ENCODE data around the gene NYAP2.

NYAP2 gene

DNA sequence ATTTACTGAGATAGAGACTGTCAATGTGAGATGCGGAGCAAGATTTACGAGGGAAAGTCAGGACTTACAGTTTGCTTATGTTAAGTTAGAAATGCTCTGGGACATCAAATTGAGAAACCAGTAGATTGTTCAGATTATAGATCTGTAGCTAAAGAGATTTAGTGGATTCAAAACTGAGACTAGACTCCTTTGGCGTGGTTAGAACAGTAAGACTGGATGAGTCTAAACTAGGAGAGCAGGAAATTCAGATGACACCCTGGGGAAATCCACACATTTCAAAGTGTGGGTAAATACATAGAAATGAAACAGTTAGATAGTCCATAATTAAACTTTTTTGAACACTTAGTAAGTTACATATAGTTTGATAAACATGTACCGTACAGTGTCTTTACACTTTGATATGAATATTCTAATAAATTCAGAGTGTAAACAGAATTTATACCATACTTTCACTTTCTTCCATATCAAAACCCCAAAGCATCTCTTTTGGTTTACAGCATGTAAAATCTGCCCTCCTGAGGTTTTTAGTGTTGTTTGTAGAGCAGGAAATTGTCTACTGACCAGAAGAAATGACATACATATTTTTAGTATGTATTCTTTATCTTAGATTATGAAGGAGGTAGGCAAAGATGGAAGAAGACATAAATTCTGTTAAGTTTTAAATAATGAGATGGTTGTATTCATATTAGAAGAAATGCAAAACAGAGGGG is 231.5 kb downstream of the NYAP2 start:
- no peak for DNase-seq (ENCODE audit: low spot score)

DNA sequence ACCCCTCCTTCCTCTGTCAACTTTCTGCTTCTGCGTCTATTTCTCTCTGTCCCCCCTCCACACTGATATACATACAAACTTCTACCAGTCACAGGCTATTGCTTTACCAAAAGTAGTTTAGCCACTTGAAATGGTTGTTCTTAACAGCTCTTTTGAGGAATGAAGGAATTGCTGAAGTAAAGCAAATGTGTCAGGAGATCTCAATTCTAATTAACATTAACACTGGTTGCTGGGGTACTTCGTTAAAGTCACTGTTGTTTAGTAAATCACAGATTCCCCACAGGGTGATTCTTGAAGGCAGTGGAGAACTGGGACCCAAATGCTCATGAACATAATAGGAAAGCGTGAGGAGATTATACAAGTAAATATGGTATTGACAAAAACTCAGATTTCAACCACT is 232.8 kb downstream of the NYAP2 start:
- DNase-seq (ENCODE audit: low spot score) = no peak

DNA sequence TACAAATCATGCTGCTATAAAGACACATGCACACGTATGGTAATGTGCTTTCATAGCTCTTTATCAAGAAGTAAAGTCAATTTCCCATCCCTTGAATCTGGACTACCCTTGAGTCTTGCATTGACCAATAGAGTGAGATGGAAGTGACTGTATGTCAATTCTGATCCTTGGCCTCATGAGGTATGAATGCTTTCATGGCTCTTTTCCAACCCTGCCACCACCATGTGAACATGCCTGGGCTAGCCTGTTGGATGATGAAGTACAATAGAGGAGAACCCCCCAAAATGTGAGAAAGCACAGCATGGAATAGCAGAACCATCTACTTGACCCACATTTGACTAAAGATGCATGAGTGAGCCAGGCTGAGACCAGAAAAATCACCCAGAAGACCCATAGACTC is 237.0 kb downstream of the NYAP2 start:
- DNase-seq (ENCODE audit: low spot score) = no peak

DNA sequence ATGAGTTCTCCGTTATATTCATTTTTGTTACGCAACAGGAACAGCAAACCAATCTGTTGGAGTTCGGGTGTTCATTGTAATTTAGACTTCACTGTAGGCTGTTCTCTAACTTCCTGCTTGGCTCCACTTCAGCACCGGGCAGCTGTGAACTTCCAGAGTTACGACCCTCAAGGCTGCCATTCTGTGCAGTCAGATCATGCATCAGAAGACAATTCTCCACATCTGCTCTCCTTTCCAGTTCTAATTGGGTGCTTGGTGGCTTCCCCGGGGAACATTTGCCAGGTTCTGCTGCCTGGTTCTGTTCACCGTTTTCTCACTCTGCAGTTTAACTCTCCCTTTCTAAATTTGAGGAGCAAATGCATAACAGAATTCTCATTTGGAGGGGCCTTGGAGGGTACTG is 237.7 kb downstream of the NYAP2 start:
- DNase-seq (ENCODE audit: low spot score) = no peak

DNA sequence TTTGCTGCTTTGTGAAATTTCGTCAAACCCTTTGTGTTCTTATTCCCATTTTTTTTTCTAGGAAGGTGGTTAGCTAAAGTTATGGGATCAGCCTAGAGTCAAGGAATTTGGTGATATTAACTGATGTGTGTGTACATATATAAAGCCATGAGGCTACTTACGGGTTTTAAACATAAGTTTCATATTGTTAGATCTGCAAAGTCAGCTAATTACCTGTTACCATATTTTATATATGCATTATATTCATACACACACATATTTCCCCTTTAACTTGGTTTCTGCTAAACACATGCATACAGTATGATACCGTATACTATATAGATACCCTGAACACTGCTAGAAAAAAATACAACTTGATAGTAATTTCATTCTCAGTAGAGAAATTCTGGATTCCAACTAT is 241.0 kb downstream of the NYAP2 start:
- DNase-seq (ENCODE audit: low spot score) = no peak

DNA sequence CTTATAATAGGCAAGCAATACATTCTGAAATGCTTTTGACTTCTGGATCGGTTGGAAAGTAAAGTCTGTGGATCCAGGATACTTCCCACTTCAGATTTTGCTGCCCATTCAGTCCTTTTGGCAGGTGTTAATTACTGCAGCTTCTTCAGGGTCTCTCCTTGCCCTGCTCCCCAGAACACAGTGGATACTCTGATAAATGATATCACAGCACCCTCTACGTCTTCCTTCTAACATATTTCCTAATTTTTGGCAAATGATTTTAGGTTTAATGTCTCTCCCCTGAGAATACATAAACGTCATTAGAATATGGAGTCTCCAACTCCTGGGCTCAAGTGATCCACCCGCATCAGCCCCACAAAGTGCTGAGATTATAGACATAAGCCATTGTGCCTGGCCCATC is 249.8 kb downstream of the NYAP2 start:
- DNase-seq (ENCODE audit: low spot score) = no peak

DNA sequence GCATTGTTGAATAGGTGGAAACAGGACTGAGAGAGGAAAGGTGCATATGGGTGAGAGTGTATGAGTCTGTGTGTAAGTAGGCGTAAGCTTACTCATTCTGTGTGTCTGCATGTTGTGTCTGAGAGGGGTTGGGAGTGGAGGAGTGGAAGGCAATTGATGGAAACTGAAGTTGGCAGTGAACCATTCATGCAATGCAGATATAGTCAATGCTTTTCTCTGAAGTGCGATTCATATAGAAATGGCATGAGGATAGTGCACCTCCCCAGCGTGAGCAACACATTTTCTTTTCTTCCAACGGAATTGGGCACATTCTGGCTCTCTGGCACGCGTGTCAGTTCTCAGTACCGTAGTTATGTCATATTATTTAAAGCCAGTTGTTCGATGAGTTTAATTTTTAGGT is 250.5 kb downstream of the NYAP2 start:
- DNase-seq (ENCODE audit: low spot score) = no peak

DNA sequence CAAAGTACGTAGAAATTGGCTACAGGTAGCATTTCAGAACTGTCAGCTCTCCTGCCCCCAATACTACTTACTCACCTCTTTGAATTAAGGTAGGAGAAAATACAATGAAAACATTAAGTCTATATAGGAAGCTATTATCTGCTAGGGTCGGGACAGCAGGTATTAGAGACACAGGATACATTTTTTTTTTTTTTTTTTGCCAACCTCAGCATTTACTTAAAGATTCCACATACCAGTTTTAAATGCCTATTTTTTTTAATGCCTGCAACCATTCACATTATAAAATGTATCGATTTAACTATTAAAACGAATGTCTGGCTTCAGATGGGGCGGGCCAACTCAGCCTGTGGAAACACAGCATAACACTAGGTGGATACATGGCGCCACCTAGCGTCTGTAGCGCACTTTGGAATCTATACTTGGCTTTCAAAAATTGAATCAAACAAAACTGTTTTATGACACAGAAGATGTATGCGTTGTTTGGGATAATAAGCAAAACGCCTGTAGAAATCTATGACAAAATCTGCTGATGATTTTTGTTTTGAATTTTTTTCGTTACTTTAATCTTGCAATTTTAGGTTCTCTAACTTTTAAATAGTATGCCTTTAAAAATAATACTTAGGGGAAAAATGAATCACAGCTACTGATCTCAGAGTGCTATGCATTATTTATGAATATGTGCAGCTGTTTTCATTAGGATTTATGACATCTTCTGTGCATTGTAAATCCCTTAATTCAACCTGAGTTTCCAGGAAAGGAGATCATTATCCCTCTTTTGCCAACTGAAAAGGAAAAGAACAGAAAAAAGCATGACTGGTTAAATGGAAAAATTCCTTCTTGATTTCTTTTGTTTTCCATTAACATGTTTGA is 261.0 kb downstream of the NYAP2 start:
- DNase-seq (ENCODE audit: low spot score) = peak; percentile 68

DNA sequence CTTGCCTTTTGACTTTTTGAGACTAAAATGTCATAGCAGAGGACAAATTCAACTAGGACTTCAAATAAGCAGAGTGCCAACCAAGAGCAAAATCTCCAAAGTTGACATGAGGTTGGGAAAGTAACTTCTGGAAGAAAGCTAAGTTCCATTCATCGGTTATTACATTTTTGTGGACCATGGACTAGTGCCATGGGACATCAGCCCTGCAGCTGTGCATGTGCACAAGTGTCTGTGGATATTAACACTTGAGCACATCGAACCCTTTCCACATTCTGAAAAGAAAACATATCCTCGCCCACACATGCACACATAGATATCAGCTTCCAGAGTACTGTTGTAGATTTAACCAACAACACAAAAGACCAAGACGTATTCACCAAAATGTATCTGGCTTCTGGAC is 262.6 kb downstream of the NYAP2 start:
- no peak for DNase-seq (ENCODE audit: low spot score)

DNA sequence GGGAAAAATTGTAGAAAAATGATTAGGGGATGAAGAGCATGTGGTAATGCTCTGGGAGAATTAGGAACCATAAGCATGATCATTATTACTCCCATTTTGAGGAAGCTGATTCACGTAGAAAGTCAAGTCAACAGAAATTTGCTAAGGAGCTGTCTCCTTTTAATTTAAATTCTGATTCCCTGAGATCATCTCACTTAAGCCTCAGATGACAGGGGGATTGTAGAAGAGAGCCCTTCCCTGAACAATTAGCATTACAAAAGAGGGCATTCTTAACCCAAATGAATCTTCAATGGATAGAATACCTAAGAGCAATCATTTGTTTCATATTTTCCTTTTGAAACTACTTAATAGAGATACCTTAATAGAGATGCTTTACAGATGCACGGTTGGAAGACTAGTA is 267.9 kb downstream of the NYAP2 start:
- DNase-seq (ENCODE audit: low spot score) = no peak

DNA sequence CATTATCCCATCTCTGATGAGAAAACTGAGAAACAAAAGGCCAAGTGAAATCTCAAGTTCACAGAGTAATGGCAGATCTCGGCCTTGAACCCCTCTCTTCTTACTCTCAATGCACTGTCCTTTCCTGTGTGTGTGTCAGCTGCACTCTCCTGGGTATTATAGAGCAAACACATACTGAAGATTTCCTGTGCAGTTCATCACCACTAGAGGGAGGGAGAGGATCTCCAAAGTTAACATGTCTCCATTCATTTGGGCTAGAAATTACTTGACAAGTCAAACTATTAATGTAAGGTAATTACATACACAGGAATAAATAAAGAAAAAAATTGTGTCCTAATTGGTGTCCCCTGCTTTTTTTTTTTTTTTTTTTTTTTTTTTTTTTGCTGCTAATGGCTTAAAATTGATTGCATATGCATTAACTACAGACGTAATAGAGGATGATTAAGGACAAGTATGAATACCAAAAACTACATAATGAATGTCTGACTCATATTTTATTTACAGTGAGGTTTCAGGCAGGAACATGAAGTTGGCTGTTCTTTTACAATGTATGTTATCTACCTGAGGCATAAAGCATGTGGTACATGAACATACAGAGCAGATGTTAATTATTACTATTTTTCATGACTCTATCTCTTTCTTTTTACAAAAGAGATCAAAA is 269.2 kb downstream of the NYAP2 start:
- DNase-seq (ENCODE audit: low spot score) = peak; percentile 47

DNA sequence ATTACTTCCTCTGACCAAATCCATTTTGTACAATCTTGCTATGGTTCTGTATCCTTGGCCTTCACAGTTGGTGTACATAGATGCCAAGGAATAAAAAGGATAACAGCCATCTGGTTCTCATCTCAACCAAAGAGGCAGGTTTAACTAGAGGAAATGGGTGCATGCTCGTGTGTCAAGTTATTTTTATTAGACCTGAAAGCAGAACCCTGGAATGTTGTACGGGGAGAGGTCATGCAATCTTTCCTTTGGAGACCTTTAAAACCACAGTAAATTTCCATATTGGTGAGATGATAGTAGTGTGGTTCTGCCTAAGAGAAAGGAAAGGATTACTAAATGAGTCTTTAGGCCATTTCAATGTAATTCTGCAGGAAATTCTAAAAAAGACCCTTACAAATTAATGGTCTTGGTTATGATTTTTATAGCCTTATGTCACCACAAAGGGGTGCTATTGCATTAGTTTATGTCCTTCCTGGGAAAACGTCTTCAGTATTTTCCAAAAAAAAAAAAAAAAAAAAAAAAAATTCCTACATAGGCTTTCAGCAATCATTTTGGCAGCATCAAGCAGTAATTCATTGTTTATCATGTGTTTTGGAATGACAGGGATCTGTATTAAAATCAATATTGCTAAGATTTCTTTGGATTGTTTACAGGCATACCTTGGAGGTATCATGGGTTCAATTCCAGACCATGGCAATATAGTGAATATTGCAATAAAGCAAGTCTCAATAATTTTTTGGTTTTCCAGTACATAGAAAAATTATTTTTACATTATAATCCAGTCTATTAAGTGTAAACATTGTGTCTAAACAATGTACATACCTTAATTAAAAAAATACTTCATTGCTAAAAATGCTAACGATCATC is 270.8 kb downstream of the NYAP2 start:
- DNase-seq (ENCODE audit: low spot score) = no peak

DNA sequence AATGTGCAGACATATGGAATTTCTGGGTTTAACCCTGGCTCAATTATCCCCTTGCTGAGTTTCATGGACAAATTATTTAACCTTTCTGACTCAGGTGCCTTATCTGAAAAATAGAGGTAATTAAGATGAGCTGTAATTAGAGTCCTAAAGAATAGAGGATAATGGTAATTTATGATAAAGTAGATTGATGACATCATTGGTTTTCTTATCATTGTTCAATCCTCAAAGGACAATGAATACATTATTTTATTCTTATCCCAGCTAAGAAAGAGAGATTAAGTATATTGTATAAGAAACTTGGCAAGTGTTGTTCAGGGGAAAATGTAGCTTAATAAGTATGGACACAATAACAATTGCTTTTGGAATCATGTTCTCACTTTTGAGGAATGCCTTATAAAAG is 279.3 kb downstream of the NYAP2 start:
- no peak for DNase-seq (ENCODE audit: low spot score)

DNA sequence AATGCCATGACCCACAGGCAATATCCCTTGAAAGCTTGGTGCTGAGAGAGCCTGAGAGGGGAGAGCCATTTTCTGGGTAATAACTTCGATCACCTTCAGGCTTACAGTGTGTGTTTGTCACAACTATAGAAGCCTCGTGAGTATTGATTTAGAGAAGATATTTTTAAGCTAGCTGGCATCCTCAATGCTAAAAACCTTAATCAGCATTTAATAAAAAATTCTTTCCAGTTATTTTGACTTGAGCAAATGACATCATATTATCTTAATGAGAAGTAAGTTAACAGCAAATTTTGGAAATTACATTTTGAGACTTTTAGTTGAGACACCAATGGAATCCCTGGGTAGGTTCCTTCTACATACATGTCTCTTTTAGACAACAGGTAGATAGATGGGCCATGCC is 283.7 kb downstream of the NYAP2 start:
- DNase-seq (ENCODE audit: low spot score) = no peak

DNA sequence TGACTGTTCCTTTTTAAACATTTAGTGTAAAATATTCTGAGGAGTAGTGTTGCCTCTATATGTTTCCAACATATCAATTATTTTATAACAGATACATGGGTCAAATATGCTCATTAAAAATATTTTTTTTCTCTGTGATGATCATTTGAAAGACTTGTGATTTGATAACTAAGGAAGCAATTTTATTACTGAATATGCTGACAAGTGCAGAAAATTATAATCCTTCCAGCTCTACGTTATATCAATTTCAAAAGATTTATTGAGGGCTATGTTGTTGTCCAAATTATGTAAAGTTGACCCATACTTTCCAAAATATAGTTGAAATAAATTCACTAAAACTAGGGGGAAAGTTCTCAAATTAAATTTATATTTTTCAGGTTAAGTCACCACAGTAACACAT is 290.6 kb downstream of the NYAP2 start:
- no peak for DNase-seq (ENCODE audit: low spot score)

DNA sequence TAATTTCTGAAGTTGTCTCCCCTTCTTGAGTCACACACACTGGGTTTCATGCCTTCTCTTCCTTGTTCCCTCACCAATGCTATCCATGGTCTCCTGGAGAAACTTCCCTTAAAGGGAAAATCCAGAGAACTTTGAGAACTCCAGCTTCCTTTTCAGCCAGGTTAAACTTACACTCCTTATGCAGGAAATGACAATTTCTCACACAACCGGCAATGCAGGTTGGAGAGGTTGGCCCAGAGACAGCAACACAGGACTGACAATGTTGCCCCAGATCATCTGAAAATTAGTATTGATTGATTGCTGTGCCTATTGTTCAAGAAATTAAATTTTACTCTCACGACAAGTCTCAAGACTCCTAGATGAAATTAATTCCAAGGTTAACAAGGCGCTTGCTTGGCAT is 292.2 kb downstream of the NYAP2 start:
- DNase-seq (ENCODE audit: low spot score) = no peak

DNA sequence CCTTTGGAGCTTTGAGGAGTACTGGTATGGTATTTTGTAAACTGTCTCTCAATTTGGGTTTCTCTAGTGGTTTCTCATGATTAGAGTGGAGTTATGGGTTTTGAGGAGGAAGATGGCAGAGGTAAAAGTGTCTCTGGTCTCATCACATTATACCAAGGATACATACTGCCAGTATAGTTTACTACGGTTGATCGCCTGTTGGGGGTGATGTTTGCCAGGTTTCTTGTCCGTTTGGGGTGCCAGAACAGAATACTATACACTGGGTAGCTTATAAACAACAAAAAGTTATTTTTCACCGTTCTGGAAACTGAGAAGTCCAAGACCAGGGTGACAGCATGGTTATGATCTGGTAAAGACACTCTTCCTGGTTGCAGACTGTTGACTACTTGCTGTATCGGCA is 293.7 kb downstream of the NYAP2 start:
- DNase-seq (ENCODE audit: low spot score) = no peak

DNA sequence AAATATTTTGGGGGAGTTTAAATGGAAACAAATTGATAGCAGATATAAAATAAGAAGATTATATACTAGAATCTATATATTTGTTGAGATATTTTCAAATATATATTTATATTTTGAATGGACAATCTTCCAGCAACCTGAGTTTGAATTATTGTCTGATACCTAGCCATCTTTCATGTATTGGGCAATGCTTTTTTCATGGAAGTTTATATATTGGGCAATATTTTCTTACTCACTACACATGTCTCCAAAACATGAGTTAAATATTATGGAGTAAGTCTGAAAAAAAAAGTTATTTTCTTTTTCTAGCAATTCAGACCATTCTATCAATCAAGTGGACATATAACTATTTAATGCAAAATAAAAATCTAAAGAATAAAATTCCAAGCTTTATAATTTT is 295.2 kb downstream of the NYAP2 start:
- DNase-seq (ENCODE audit: low spot score) = no peak

DNA sequence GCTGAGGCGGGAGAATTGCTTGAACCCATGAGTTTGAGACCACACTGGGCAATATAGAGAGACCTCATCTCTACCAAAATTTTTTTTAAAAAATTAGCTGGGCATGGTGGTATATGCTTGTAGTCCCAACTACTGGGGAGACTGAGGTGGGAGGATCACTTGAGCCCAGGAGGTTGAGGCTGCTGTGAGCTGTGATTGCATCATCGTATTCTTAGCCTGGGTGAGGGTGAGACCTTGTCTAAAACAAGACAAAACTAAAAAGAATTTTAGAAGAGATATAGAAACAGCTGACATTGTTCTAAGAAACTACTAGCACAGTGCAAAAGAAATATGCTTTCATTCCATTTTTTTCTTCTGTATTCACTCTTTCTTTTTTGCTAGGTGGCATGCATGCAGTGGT is 298.4 kb downstream of the NYAP2 start:
- no peak for DNase-seq (ENCODE audit: low spot score)
